Measurements from ENCODE around the gene ZFP69.

ZFP69 gene

GRCh38 chr1:40508375-40509341 lies 31.6 kb downstream of the ZFP69 start, which contains the start of gene EXO5:
Gene EXO5, plus strand, starts transcription at chr1:40508767. Its CDS starts 5,778 bp downstream, at chr1:40514545.
- DNase-seq, result peak; percentile 78

GRCh38 chr1:40519517-40519916 lies 42.4 kb downstream of the ZFP69 start:
- no peak for DNase-seq

- no peak for DNase-seq
These were observed 53.8 kb downstream of the ZFP69 start for GRCh38 chr1:40530735-40531380.

- peak; percentile 99 for DNase-seq
These were observed 54.4 kb downstream of the ZFP69 start, which contains the start of gene ZNF684 for GRCh38 chr1:40531381-40532061. Gene ZNF684, plus strand, starts transcription at chr1:40531637. Its CDS starts 1,530 bp downstream, at chr1:40533167.

GRCh38 chr1:40532062-40532389 lies 54.9 kb downstream of the ZFP69 start:
- DNase-seq, result no peak

GRCh38 chr1:40532844-40533424 lies 55.8 kb downstream of the ZFP69 start:
- peak; percentile 35 for DNase-seq

- DNase-seq, result no peak
These were observed 57.5 kb downstream of the ZFP69 start for GRCh38 chr1:40534589-40534988.

- no peak for DNase-seq
These were observed 58.6 kb downstream of the ZFP69 start for GRCh38 chr1:40535732-40536131.

GRCh38 chr1:40539338-40539737 lies 62.2 kb downstream of the ZFP69 start:
- DNase-seq, result no peak
